ENCODE results near the gene ENO3.

ENO3 gene

GRCh38 chr17:4950075-4950745 is 709 bp upstream of the ENO3 start:
- peak; percentile 23 for DNase-seq (ENCODE audit: low read depth)

- no peak for DNase-seq (ENCODE audit: low read depth)
Measured at GRCh38 chr17:4951486-4951885, 567 bp downstream of the ENO3 start.

- no peak for DNase-seq (ENCODE audit: low read depth)
Measured at GRCh38 chr17:4953451-4953961, 2.6 kb downstream of the ENO3 start.

GRCh38 chr17:4955091-4955490 is 4.2 kb downstream of the ENO3 start:
- no peak for DNase-seq (ENCODE audit: low read depth)

- peak; percentile 23 for DNase-seq (ENCODE audit: low read depth)
Measured at GRCh38 chr17:4956493-4957061, 5.7 kb downstream of the ENO3 start.

GRCh38 chr17:4958102-4958501 is 7.2 kb downstream of the ENO3 start:
- DNase-seq (ENCODE audit: low read depth), result no peak

- no peak for DNase-seq (ENCODE audit: low read depth)
Measured at GRCh38 chr17:4959261-4959965, 8.5 kb downstream of the ENO3 start.

GRCh38 chr17:4960279-4960922 is 9.5 kb downstream of the ENO3 start:
- no peak for DNase-seq (ENCODE audit: low read depth)

GRCh38 chr17:4965311-4965986 is 14.5 kb downstream of the ENO3 start:
- no peak for DNase-seq (ENCODE audit: low read depth)

- DNase-seq (ENCODE audit: low read depth), result peak; percentile 83
Measured at GRCh38 chr17:4966844-4967538, 16.1 kb downstream of the ENO3 start.

- DNase-seq (ENCODE audit: low read depth), result peak; percentile 87
Measured at GRCh38 chr17:4967539-4968485, 16.9 kb downstream of the ENO3 start, which contains the start of gene SPAG7. Gene SPAG7, minus strand, starts transcription at chr17:4967817. Its CDS starts 13 bp downstream, at chr17:4967804.

GRCh38 chr17:4968486-4969046 is 17.6 kb downstream of the ENO3 start:
- peak; percentile 26 for DNase-seq (ENCODE audit: low read depth)

GRCh38 chr17:4969047-4969550 is 18.2 kb downstream of the ENO3 start:
- peak; percentile 39 for DNase-seq (ENCODE audit: low read depth)

- DNase-seq (ENCODE audit: low read depth), result no peak
Measured at GRCh38 chr17:4969551-4970173, 18.7 kb downstream of the ENO3 start.

GRCh38 chr17:4970273-4970672 is 19.4 kb downstream of the ENO3 start:
- DNase-seq (ENCODE audit: low read depth), result no peak

GRCh38 chr17:4971826-4972225 is 20.9 kb downstream of the ENO3 start:
- no peak for DNase-seq (ENCODE audit: low read depth)

- no peak for DNase-seq (ENCODE audit: low read depth)
Measured at GRCh38 chr17:4972322-4972721, 21.4 kb downstream of the ENO3 start.

- DNase-seq (ENCODE audit: low read depth), result no peak
Measured at GRCh38 chr17:4972752-4973151, 21.8 kb downstream of the ENO3 start.
